ENCODE results near the gene RELN. TPM values are rescaled to one million over a fixed set of nuclear protein-coding genes. Genes with fewer than 3 reads are reported as not detected.

RELN gene
- total RNA-seq, 5 donors from 2014 or later (not counting 1 experiment from before 2014, with no cell fraction given) = 0.20 to 0.50 (median 0.41) TPM; not detected in 2

DNA sequence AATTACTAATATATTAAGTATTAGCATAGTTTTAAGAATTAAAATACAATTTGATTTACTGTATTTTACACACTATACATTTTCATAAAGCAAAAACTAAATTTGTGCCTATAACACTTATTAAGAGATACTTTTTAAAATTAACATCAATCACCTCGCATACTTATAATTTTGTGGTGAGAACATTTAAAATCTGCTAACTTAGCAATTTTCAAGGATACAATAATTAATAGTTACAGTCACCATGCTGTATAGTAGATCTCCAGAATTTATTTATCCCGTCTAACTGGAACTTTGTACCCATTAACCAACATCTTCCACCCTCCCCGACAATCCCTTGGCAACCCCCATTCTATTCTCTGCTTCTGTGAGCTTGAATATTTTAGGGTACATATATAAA lies 47.5 kb downstream of the RELN start:
- CTCF ChIA-PET = no interaction called here
- ATAC-seq (replicated peaks in 1 of 4) = no peak

GRCh38 chr7:103940382-103941268 lies 48.8 kb downstream of the RELN start:
- no peak for ATAC-seq (replicated peaks in 1 of 4)
- CTCF ChIA-PET = no interaction called here
- 74% methylated on average over 5 of the region's 6 CpGs for WGBS (ENCODE audit: insufficient coverage)
- Histone ChIP-seq H3K36me3 (ENCODE audit: control insufficient read depth in 2 of 2, extremely low read depth in 1 of 2, insufficient read depth in 1 of 2, low read length in 1 of 2) (no peaks in the 10 kb centered on the region), H3K4me1 (ENCODE audit: control insufficient read depth in 1 of 2, extremely low read depth in 1 of 2, insufficient read depth in 2 of 2, low read length in 2 of 2) (no peaks in the 10 kb centered on the region), H3K27me3 (replicated peaks in 1 of 2; ENCODE audit: control insufficient read depth in 2 of 2, extremely low read depth in 1 of 2, insufficient read depth in 2 of 2, low read length in 1 of 2) (peaks cover 0 to 2% of the 10 kb centered on the region in 2 experiments), H3K4me3 (ENCODE audit: control insufficient read depth in 1 of 2, extremely low read depth in 1 of 2, low read length in 1 of 2) (no peak overlapping the region), H3K9me3 (no peaks in the 10 kb centered on the region), H3K27ac (ENCODE audit: low read length) (no peak overlapping the region)
- no peak overlapping the region for H3K27ac Mint-ChIP-seq
- no peaks in the 10 kb centered on the region for H3K36me3 Mint-ChIP-seq
- H3K27me3 Mint-ChIP-seq = peaks cover 7 to 17% of the 10 kb centered on the region in 2 donors
- no peak for DNase-seq
- POLR2A ChIA-PET = no interaction called here
- no peaks in the 10 kb centered on the region for H3K4me1 Mint-ChIP-seq
- H3K9me3 Mint-ChIP-seq = peaks cover 0 to 5% (median 0%) of the 10 kb centered on the region in 3 donors
- H3K4me3 Mint-ChIP-seq = no peak overlapping the region

More for the DNA sequence above, 47.5 kb downstream of the RELN start:
- Mint-ChIP-seq H3K4me1 (no peaks in the 10 kb centered on the region), H3K36me3 (no peaks in the 10 kb centered on the region), H3K9me3 (peaks cover 0 to 5% (median 0%) of the 10 kb centered on the region in 3 donors), H3K27me3 (peaks cover 5 to 17% of the 10 kb centered on the region in 2 donors), H3K27ac (no peak overlapping the region), H3K4me3 (no peak overlapping the region)
- no peak overlapping the region for H3K27ac ChIP-seq (ENCODE audit: low read length)
- no CpG with 5 or more reads among the region's 3 CpGs for WGBS (ENCODE audit: insufficient coverage)
- no peaks in the 10 kb centered on the region for H3K4me1 ChIP-seq (ENCODE audit: control insufficient read depth in 1 of 2, extremely low read depth in 1 of 2, insufficient read depth in 2 of 2, low read length in 2 of 2)
- H3K9me3 ChIP-seq = no peaks in the 10 kb centered on the region
- no peaks in the 10 kb centered on the region for H3K36me3 ChIP-seq (ENCODE audit: control insufficient read depth in 2 of 2, extremely low read depth in 1 of 2, insufficient read depth in 1 of 2, low read length in 1 of 2)
- peaks cover 0 to 2% of the 10 kb centered on the region in 2 experiments for H3K27me3 ChIP-seq (replicated peaks in 1 of 2; ENCODE audit: control insufficient read depth in 2 of 2, extremely low read depth in 1 of 2, insufficient read depth in 2 of 2, low read length in 1 of 2)
- POLR2A ChIA-PET = no interaction called here
- no peak for DNase-seq
- H3K4me3 ChIP-seq (ENCODE audit: control insufficient read depth in 1 of 2, extremely low read depth in 1 of 2, low read length in 1 of 2) = no peak overlapping the region

DNA sequence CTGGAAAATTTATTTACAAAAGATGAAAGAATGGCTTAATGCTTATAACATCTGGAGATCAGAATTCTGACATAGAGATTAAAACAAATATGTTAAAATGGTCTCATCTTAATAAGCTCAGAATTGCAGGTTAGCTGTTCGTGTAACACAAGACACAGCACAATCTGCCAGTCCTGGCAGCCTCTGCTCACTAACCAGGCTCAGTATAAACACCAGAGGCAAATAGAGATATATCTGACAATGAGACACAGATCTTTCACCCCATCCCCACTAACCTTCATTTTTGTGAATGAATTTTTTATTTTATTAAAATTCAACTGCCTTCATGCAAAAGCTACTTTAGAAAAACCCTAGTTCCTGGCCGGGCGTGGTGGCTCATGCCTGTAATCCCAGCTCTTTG lies 51.8 kb downstream of the RELN start:
- Histone ChIP-seq H3K36me3 (ENCODE audit: control insufficient read depth in 2 of 2, extremely low read depth in 1 of 2, insufficient read depth in 1 of 2, low read length in 1 of 2) (no peaks in the 10 kb centered on the region), H3K4me3 (ENCODE audit: control insufficient read depth in 1 of 2, extremely low read depth in 1 of 2, low read length in 1 of 2) (no peak overlapping the region), H3K27me3 (replicated peaks in 1 of 2; ENCODE audit: control insufficient read depth in 2 of 2, extremely low read depth in 1 of 2, insufficient read depth in 2 of 2, low read length in 1 of 2) (peaks cover 0 to 5% of the 10 kb centered on the region in 2 experiments), H3K4me1 (ENCODE audit: control insufficient read depth in 1 of 2, extremely low read depth in 1 of 2, insufficient read depth in 2 of 2, low read length in 2 of 2) (no peaks in the 10 kb centered on the region), H3K9me3 (no peaks in the 10 kb centered on the region), H3K27ac (ENCODE audit: low read length) (no peak overlapping the region)
- peaks cover 7 to 13% of the 10 kb centered on the region in 2 donors for H3K27me3 Mint-ChIP-seq
- DNase-seq (no peak), ATAC-seq (replicated peaks in 1 of 4) (no peak)
- ChIA-PET POLR2A (no interaction called here), CTCF (no interaction called here)
- H3K9me3 Mint-ChIP-seq = no peaks in the 10 kb centered on the region
- no CpG with 5 or more reads among the region's 3 CpGs for WGBS (ENCODE audit: insufficient coverage)
- H3K4me3 Mint-ChIP-seq = no peak overlapping the region
- no peaks in the 10 kb centered on the region for H3K4me1 Mint-ChIP-seq
- no peak overlapping the region for H3K27ac Mint-ChIP-seq
- H3K36me3 Mint-ChIP-seq = no peaks in the 10 kb centered on the region

- peaks cover 5 to 16% of the 10 kb centered on the region in 2 donors for H3K27me3 Mint-ChIP-seq
- H3K9me3 Mint-ChIP-seq = no peaks in the 10 kb centered on the region
- H3K27ac Mint-ChIP-seq = no peak overlapping the region
- 83% methylated on average over 2 of the region's 2 CpGs for WGBS (ENCODE audit: insufficient coverage)
- DNase-seq (no peak), ATAC-seq (replicated peaks in 1 of 4) (no peak)
- ChIA-PET POLR2A (interaction anchor here in 1 of 2 donors (0.6 kb wide), 1 partner anchor 25 kb away, joined by 3 read pairs; no protein-coding TSS in a partner anchor), CTCF (no interaction called here)
- H3K4me3 Mint-ChIP-seq = no peak overlapping the region
- Histone ChIP-seq H3K9me3 (no peaks in the 10 kb centered on the region), H3K27ac (ENCODE audit: low read length) (no peak overlapping the region), H3K4me3 (ENCODE audit: control insufficient read depth in 1 of 2, extremely low read depth in 1 of 2, low read length in 1 of 2) (no peak overlapping the region), H3K4me1 (ENCODE audit: control insufficient read depth in 1 of 2, extremely low read depth in 1 of 2, insufficient read depth in 2 of 2, low read length in 2 of 2) (no peaks in the 10 kb centered on the region), H3K36me3 (ENCODE audit: control insufficient read depth in 2 of 2, extremely low read depth in 1 of 2, insufficient read depth in 1 of 2, low read length in 1 of 2) (no peaks in the 10 kb centered on the region), H3K27me3 (replicated peaks in 1 of 2; ENCODE audit: control insufficient read depth in 2 of 2, extremely low read depth in 1 of 2, insufficient read depth in 2 of 2, low read length in 1 of 2) (peaks cover 0 to 5% of the 10 kb centered on the region in 2 experiments)
- H3K4me1 Mint-ChIP-seq = no peaks in the 10 kb centered on the region
- no peaks in the 10 kb centered on the region for H3K36me3 Mint-ChIP-seq
These were observed 52.9 kb downstream of the RELN start for GRCh38 chr7:103936558-103936957.

DNA sequence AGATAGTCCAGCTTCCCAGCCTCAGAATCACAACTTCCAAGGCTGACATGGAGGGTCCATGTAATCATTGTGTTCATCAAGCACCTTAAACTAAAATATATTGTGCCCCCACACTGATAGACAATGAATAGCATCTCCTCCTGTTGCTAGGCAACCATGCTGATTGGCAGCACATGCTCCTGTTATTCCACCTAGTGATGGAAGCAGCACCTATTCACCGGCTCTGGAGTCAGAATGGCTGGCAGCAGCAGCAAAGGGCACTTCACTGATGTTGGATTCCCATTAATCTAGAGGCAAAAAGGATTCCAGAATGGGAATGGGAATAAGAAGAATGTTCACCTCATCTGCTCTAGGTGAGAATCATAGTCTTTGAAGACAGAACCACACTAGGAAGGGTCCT lies 55.0 kb downstream of the RELN start:
- Histone ChIP-seq H3K9me3 (no peaks in the 10 kb centered on the region), H3K4me1 (ENCODE audit: control insufficient read depth in 1 of 2, extremely low read depth in 1 of 2, insufficient read depth in 2 of 2, low read length in 2 of 2) (no peaks in the 10 kb centered on the region), H3K4me3 (ENCODE audit: control insufficient read depth in 1 of 2, extremely low read depth in 1 of 2, low read length in 1 of 2) (no peak overlapping the region), H3K27me3 (replicated peaks in 1 of 2; ENCODE audit: control insufficient read depth in 2 of 2, extremely low read depth in 1 of 2, insufficient read depth in 2 of 2, low read length in 1 of 2) (peaks cover 0 to 3% of the 10 kb centered on the region in 2 experiments), H3K27ac (ENCODE audit: low read length) (no peak overlapping the region), H3K36me3 (ENCODE audit: control insufficient read depth in 2 of 2, extremely low read depth in 1 of 2, insufficient read depth in 1 of 2, low read length in 1 of 2) (no peaks in the 10 kb centered on the region)
- Mint-ChIP-seq H3K27me3 (peaks cover 2 to 15% of the 10 kb centered on the region in 2 donors), H3K27ac (no peak overlapping the region), H3K36me3 (no peaks in the 10 kb centered on the region), H3K9me3 (no peaks in the 10 kb centered on the region), H3K4me1 (no peaks in the 10 kb centered on the region), H3K4me3 (no peak overlapping the region)
- DNase-seq (no peak), ATAC-seq (replicated peaks in 1 of 4) (no peak)
- POLR2A ChIA-PET = no interaction called here
- 0% methylated on average over 1 of the region's 1 CpG for WGBS (ENCODE audit: insufficient coverage)
- CTCF ChIA-PET = no interaction called here

GRCh38 chr7:103932389-103932788 lies 57.1 kb downstream of the RELN start:
- no peak overlapping the region for H3K4me3 ChIP-seq (ENCODE audit: control insufficient read depth in 1 of 2, extremely low read depth in 1 of 2, low read length in 1 of 2)
- H3K27ac ChIP-seq (ENCODE audit: low read length) = no peak overlapping the region
- Mint-ChIP-seq H3K9me3 (no peaks in the 10 kb centered on the region), H3K27ac (no peak overlapping the region), H3K4me1 (no peaks in the 10 kb centered on the region), H3K4me3 (no peak overlapping the region), H3K27me3 (peaks cover 2 to 12% of the 10 kb centered on the region in 2 donors), H3K36me3 (no peaks in the 10 kb centered on the region)
- H3K9me3 ChIP-seq = no peaks in the 10 kb centered on the region
- ChIA-PET CTCF (no interaction called here), POLR2A (no interaction called here)
- ATAC-seq (replicated peaks in 1 of 4) (no peak), DNase-seq (no peak)
- WGBS (ENCODE audit: insufficient coverage) = 33% methylated on average over 1 of the region's 2 CpGs
- no peaks in the 10 kb centered on the region for H3K36me3 ChIP-seq (ENCODE audit: control insufficient read depth in 2 of 2, extremely low read depth in 1 of 2, insufficient read depth in 1 of 2, low read length in 1 of 2)
- H3K27me3 ChIP-seq (replicated peaks in 1 of 2; ENCODE audit: control insufficient read depth in 2 of 2, extremely low read depth in 1 of 2, insufficient read depth in 2 of 2, low read length in 1 of 2) = peaks cover 0 to 3% of the 10 kb centered on the region in 2 experiments
- no peaks in the 10 kb centered on the region for H3K4me1 ChIP-seq (ENCODE audit: control insufficient read depth in 1 of 2, extremely low read depth in 1 of 2, insufficient read depth in 2 of 2, low read length in 2 of 2)
